C4-2B (cell line): ENCODE data around the gene TMEM135.

ENCODE experiments used
- H3K27ac ChIP-seq: fragments of 450-650 bp; 2 replicates; pipeline ENCODE4 v1.5.1; 2017
- ZFX ChIP-seq: fragments of 450-650 bp; IDR thresholded peaks from 2 replicates; pipeline ENCODE4 v1.6.1; 2017
- TF ChIP-seq, protein P1 (sequence below): fragments of 450-650 bp; conservative IDR thresholded peaks from 2 replicates; pipeline ENCODE4 v1.5.1; 2017; ENCODE audit warnings: mild to moderate bottlenecking

TMEM135 gene

DNA sequence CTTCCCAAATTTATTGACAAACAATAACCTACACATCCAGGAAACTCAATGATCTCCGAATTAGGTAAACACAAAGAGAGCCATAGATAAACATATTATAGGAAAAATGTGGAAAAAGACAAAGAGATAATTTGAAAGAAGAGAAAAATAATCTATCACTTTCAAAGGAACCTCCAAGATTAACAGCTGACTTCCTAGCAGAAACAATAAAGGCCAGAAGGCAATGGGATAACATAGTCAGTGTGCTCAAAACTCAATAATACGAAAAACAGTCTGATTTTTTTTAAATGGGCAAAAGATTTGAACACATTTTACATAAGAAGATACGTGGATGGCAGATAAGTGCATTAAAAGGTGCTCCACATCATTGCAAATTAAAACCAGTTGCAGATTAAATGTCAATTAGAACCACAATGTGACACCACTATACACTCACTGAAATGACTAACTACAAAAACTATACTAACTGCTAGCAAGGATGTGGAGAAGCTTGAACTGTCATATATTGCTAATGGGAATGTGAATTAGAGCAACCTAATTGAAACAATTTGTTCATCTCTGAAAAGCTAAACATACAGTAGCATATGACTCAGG lies 300.4 kb downstream of the TMEM135 start:
- TF ChIP-seq ZFX = no peak
- TF ChIP-seq, protein P1, sequence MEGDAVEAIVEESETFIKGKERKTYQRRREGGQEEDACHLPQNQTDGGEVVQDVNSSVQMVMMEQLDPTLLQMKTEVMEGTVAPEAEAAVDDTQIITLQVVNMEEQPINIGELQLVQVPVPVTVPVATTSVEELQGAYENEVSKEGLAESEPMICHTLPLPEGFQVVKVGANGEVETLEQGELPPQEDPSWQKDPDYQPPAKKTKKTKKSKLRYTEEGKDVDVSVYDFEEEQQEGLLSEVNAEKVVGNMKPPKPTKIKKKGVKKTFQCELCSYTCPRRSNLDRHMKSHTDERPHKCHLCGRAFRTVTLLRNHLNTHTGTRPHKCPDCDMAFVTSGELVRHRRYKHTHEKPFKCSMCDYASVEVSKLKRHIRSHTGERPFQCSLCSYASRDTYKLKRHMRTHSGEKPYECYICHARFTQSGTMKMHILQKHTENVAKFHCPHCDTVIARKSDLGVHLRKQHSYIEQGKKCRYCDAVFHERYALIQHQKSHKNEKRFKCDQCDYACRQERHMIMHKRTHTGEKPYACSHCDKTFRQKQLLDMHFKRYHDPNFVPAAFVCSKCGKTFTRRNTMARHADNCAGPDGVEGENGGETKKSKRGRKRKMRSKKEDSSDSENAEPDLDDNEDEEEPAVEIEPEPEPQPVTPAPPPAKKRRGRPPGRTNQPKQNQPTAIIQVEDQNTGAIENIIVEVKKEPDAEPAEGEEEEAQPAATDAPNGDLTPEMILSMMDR = no peak
- no peak overlapping the region for H3K27ac ChIP-seq

- H3K27ac ChIP-seq = no peak overlapping the region
- no peak for TF ChIP-seq ZFX
- TF ChIP-seq, protein P1 = no peak
Observed at GRCh38 chr11:87339416-87339815, 301.7 kb downstream of the TMEM135 start.

DNA sequence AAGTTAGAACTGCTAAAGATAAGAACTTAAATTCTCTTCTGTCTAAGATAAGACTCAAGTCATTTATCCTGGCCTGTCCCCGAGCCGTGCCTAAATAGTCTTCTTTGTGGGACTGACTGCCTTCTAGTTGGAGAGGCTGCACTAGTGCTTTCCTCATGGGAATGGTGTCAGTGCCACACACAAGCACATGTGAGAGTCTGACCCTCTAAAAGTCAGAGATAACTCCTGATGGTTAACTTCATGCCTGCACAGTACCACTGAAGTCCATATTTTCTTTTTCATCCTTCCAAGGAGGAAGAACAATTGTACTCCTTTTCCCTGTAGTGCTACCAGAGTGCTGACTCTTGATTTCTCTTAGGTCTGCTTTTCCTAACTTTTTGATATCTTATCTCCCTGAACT lies 309.7 kb downstream of the TMEM135 start:
- H3K27ac ChIP-seq = no peak overlapping the region
- TF ChIP-seq, protein P1 = no peak

- no peak overlapping the region for H3K27ac ChIP-seq
Observed at GRCh38 chr11:87347854-87348253, 310.1 kb downstream of the TMEM135 start.

GRCh38 chr11:87351676-87352075 lies 313.9 kb downstream of the TMEM135 start:
- no peak for TF ChIP-seq ZFX
- TF ChIP-seq, protein P1 = no peak
- H3K27ac ChIP-seq = no peak overlapping the region

More at GRCh38 chr11:87347854-87348253, 310.1 kb downstream of the TMEM135 start:
- no peak for TF ChIP-seq ZFX
- TF ChIP-seq, protein P1 = no peak

GRCh38 chr11:87352759-87353707 lies 315.3 kb downstream of the TMEM135 start:
- H3K27ac ChIP-seq = no peak overlapping the region
- TF ChIP-seq, protein P1 = peak; percentile 99
- TF ChIP-seq ZFX = no peak

DNA sequence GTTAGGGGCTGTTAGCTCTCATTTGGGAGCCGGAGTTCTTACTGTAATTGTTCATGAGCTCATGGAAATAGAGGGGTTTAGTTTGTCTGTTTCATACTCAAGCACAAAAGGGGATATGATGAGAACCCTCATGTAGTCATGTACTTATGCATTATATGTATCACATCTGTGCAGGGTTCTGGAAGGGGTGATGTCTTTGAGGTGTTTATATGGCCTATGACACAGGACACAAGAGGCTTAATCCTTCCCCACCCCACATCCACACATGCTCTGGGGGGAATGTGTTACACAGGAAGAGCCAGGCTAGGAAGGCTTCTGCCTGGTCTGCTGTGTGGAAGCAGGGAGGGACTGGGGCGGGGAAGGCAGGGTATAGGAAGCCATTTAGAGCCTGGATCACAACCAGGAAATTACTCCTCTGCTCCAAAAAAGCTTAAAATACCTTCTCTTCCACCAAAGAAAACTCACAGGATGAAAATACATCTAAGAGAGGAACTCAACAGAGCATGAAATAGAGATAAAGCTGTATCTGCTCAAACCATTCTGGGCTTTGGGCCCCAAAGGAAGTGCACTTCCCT lies 316.1 kb downstream of the TMEM135 start:
- TF ChIP-seq, protein P1 = no peak
- TF ChIP-seq ZFX = no peak
- H3K27ac ChIP-seq = no peak overlapping the region
